Mesendoderm (in vitro differentiated cells): ENCODE data around the gene ZNF195.
"Not testable (repeated sequence)": the region's sequence is repeated elsewhere in the genome, so short reads cannot be mapped to it uniquely, and the experiment has no call there.

Source experiments
- DNase-seq: peaks from one replicate; pipeline ENCODE4 v3.0.0; 2013
- H2AK5ac ChIP-seq: 2 replicates; pipeline ENCODE4 v1.6.1; 2013; ENCODE audit warnings: low read length, inconsistent platforms
- H2BK120ac ChIP-seq: 2 replicates; pipeline ENCODE4 v1.6.1; 2013; ENCODE audit warnings: low read depth, mild to moderate bottlenecking, low read length, moderate library complexity, mixed read lengths
- H2BK15ac ChIP-seq: replicated peaks from 2 replicates; pipeline ENCODE4 v1.6.1; 2013; ENCODE audit warnings: low read depth, mild to moderate bottlenecking, moderate library complexity
- H2BK5ac ChIP-seq: 2 replicates; pipeline ENCODE4 v1.6.1; 2013; ENCODE audit warnings: low read length, inconsistent platforms
- H3K18ac ChIP-seq: 2 replicates; pipeline ENCODE4 v1.6.1; 2013; ENCODE audit warnings: mild to moderate bottlenecking, low read length, mixed read lengths
- H3K23ac ChIP-seq: one replicate; pipeline ENCODE4 v1.6.1; 2013; ENCODE audit warnings: low read length
- H3K27ac ChIP-seq: 2 replicates; pipeline ENCODE4 v1.5.1; 2013; ENCODE audit warnings: low read depth, mild to moderate bottlenecking, inconsistent platforms, low read length, moderate library complexity
- H3K27me3 ChIP-seq: 2 replicates; pipeline ENCODE4 v1.6.1; 2013; ENCODE audit warnings: low read length, control low read depth, mild to moderate bottlenecking, inconsistent platforms; ENCODE audit not compliant: insufficient read depth, poor library complexity
- H3K36me3 ChIP-seq: 2 replicates; pipeline ENCODE4 v1.6.1; 2013; ENCODE audit warnings: low read length, inconsistent platforms; ENCODE audit not compliant: control insufficient read depth, insufficient read depth
- H3K4ac ChIP-seq: one replicate; pipeline ENCODE4 v1.6.1; 2013; ENCODE audit warnings: low read depth, mild to moderate bottlenecking, low read length, moderate library complexity
- H3K4me1 ChIP-seq: 2 replicates; pipeline ENCODE4 v1.6.1; 2013; ENCODE audit warnings: low read depth, low read length, inconsistent platforms; ENCODE audit not compliant: control insufficient read depth
- H3K4me2 ChIP-seq: 2 replicates; pipeline ENCODE4 v1.6.1; 2013; ENCODE audit warnings: low read length
- H3K4me3 ChIP-seq: 2 replicates; pipeline ENCODE4 v1.5.1; 2013; ENCODE audit warnings: mild to moderate bottlenecking, low read length
- H3K56ac ChIP-seq: one replicate; pipeline ENCODE4 v1.6.1; 2013; ENCODE audit warnings: low read length
- H3K79me1 ChIP-seq: 2 replicates; pipeline ENCODE4 v1.6.1; 2013; ENCODE audit warnings: low read length, inconsistent platforms
- H3K79me2 ChIP-seq: 2 replicates; pipeline ENCODE4 v1.6.1; 2013; ENCODE audit warnings: mild to moderate bottlenecking, low read length; ENCODE audit not compliant: control insufficient read depth, insufficient read depth
- H3K9ac ChIP-seq: 2 replicates; pipeline ENCODE4 v1.6.1; 2013; ENCODE audit warnings: low read length, inconsistent platforms
- H4K5ac ChIP-seq: one replicate; pipeline ENCODE4 v1.6.1; 2013; ENCODE audit warnings: low read length
- H4K8ac ChIP-seq: one replicate; pipeline ENCODE4 v1.6.1; 2013; ENCODE audit warnings: low read depth, mild to moderate bottlenecking, control low read depth, low read length, moderate library complexity
- WGBS: extraction: QIAGEN DNeasy Blood & Tissue Kit; methylation state at CpG from one replicate; pipeline ENCODE4 v1.1.7; 2013; ENCODE audit warnings: low lambda C conversion rate, missing lambda C conversion rate; ENCODE audit not compliant: insufficient coverage; ENCODE audit errors: extremely low coverage; 5-methylcytosine and 5-hydroxymethylcytosine counted together

The ZNF195 gene

DNA sequence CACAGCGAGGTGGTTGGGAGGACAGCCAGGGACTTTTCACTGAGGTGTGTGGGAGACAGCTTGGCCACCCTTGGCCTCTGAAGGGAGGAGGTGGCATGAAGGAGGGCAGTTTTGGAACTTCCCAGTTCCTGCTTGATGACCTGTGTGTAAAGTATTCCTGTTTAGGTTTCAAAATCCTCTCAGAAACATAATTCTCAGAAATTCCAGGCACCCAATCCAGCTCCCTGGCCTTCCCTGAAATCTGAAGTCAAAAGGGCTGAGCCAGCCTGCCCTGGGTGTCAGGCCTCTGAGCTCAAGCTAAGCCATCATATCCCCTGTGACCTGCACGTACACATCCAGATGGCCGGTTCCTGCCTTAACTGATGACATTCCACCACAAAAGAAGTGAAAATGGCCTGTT, 19.6 kb upstream of the ZNF195 start:
- not testable (repeated sequence) for H3K18ac ChIP-seq, H3K79me1 ChIP-seq, H3K9ac ChIP-seq, H3K4me1 ChIP-seq, H2AK5ac ChIP-seq, DNase-seq, H2BK120ac ChIP-seq, H4K8ac ChIP-seq, H2BK5ac ChIP-seq, H2BK15ac ChIP-seq, H3K56ac ChIP-seq, H3K79me2 ChIP-seq, H3K27me3 ChIP-seq, H3K4me2 ChIP-seq, H3K23ac ChIP-seq, H3K36me3 ChIP-seq, H4K5ac ChIP-seq, H3K4me3 ChIP-seq, H3K4ac ChIP-seq
- peak overlapping the region; percentile 1 for H3K27ac ChIP-seq
- no CpG with 5 or more reads among the region's 3 CpGs for WGBS

DNA sequence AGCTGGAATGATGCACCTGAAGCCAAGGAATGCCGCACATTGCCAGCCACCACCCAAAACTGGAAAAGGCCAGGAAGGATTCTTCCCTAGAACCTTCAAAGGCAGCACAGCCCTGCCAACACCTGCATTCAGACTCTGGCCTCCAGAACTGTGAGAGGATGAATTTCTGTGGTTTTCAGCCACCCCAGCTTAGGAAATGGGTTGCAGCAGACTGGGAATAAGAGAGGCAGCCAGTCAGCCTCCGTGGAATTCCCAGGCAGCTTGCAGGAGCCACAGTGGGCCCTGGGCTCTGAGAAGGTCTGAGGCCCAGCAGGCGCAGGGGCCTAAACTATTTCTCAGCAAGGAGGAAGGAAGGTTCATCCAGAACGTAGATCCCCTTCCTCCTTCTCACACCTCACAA, 19.2 kb upstream of the ZNF195 start:
- H2BK5ac ChIP-seq, H3K4ac ChIP-seq, H3K23ac ChIP-seq, H2AK5ac ChIP-seq, H3K79me2 ChIP-seq, H3K9ac ChIP-seq, H3K4me3 ChIP-seq, H4K8ac ChIP-seq, H3K27me3 ChIP-seq, H2BK15ac ChIP-seq, H3K4me1 ChIP-seq, H3K18ac ChIP-seq, DNase-seq, H3K79me1 ChIP-seq, H2BK120ac ChIP-seq, H3K36me3 ChIP-seq, H4K5ac ChIP-seq, H3K56ac ChIP-seq, H3K4me2 ChIP-seq: not testable (repeated sequence)
- no CpG with 5 or more reads among the region's 4 CpGs for WGBS
- H3K27ac ChIP-seq: peak overlapping the region; percentile 1

DNA sequence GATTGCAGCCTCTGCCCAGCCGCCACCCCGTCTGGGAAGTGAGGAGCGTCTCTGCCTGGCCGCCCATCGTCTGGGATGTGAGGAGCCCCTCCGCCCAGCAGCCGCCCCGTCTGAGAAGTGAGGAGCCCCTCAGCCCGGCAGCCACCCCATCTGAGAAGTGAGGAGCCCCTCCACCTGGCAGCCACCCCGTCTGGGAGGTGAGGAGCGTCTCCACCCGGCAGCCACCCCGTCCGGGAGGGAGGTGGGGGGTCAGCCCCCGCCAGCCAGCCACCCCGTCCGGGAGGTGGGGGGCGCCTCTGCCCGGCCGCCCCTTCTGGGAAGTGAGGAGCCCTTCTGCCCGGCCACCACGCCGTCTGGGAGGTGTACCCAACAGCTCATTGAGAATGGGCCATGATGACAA, 18.3 kb upstream of the ZNF195 start:
- not testable (repeated sequence) for H3K4ac ChIP-seq, H3K4me2 ChIP-seq, H3K27ac ChIP-seq, H4K8ac ChIP-seq, H3K79me1 ChIP-seq, H3K23ac ChIP-seq, H3K18ac ChIP-seq, H3K4me1 ChIP-seq, H2BK15ac ChIP-seq, H4K5ac ChIP-seq, H2BK5ac ChIP-seq, H3K4me3 ChIP-seq, H3K56ac ChIP-seq, H3K79me2 ChIP-seq, H2BK120ac ChIP-seq, H3K9ac ChIP-seq, DNase-seq, H2AK5ac ChIP-seq, H3K27me3 ChIP-seq, H3K36me3 ChIP-seq
- no CpG with 5 or more reads among the region's 23 CpGs for WGBS

DNA sequence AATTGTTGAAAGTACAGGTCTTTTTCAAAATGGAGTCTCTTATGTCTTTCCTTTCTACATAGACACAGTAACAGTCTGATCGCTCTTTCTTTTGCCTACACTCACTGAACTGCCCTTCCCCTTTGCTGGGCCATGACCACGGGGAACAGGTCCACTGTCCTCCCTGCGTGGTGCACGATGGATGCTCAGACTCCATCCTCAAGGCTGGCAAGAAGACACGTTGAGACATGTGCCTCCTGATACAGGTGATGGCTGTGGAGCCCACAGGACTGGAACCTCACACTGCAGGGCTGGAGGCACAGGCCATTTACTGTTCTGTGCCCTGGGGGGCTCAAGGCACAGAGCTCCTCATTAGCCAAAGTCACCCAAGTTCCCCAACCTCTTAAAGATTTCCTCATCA, 16.5 kb upstream of the ZNF195 start:
- not testable (repeated sequence) for H3K4me1 ChIP-seq, H2BK15ac ChIP-seq, H3K9ac ChIP-seq, H3K18ac ChIP-seq, H3K27me3 ChIP-seq, H3K4me3 ChIP-seq, H3K23ac ChIP-seq, H4K5ac ChIP-seq, H3K4ac ChIP-seq, H4K8ac ChIP-seq, H2AK5ac ChIP-seq, H2BK120ac ChIP-seq, H3K4me2 ChIP-seq, H3K79me1 ChIP-seq, H3K56ac ChIP-seq, H3K79me2 ChIP-seq, DNase-seq, H2BK5ac ChIP-seq, H3K36me3 ChIP-seq, H3K27ac ChIP-seq
- no CpG with 5 or more reads among the region's 5 CpGs for WGBS

DNA sequence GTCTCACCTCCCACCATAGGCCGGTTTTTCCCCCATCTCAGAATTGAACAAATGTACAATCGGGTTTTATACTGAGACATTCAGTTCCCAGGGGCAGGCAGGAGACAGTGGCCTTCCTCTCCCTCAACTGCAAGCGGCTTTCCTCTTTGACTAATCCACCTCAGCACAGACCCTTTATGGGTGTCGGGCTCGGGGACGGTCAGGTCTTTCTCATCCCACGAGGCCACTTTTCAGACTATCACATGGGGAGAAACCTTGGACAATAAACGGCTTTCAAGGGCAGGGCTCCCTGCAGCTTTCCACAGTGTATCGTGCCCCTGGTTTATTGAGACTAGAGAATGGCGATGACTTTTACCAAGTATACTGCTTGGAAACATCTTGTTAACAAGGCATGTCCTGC, 16.0 kb upstream of the ZNF195 start:
- not testable (repeated sequence) for H3K23ac ChIP-seq, H3K4me1 ChIP-seq, H2AK5ac ChIP-seq, DNase-seq, H3K4me2 ChIP-seq, H2BK5ac ChIP-seq, H3K4ac ChIP-seq, H3K79me1 ChIP-seq, H3K27ac ChIP-seq, H2BK15ac ChIP-seq, H3K9ac ChIP-seq, H3K56ac ChIP-seq, H3K18ac ChIP-seq, H4K8ac ChIP-seq, H3K27me3 ChIP-seq, H2BK120ac ChIP-seq, H3K4me3 ChIP-seq, H3K36me3 ChIP-seq, H4K5ac ChIP-seq, H3K79me2 ChIP-seq
- no CpG with 5 or more reads among the region's 10 CpGs for WGBS

DNA sequence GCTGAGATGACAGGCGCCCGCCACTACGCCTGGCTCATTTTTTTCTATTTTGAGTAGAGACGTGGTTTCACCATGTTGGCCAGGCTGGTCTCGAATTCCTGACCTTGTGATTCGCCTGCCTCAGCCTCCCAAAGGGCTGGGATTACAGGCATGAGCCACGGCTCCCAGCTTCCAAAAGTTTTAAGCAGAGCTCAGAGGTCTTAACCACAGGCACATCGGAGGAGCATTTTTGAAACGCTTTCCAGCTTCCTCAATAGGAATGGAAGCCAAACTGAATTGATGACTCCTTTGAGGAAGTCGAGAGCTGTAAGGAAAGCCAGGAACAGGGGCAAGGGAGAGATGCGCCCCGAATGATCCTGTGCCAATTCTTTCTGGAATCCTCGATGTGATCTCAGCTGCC, 14.5 kb upstream of the ZNF195 start:
- H3K27ac ChIP-seq, H2BK5ac ChIP-seq: not testable (repeated sequence)
- WGBS: no CpG with 5 or more reads among the region's 13 CpGs

More for the DNA sequence above, 14.5 kb upstream of the ZNF195 start:
- H3K4me1 ChIP-seq, H2BK15ac ChIP-seq, H3K36me3 ChIP-seq, H3K4me3 ChIP-seq, H4K5ac ChIP-seq, H3K18ac ChIP-seq, H3K23ac ChIP-seq, H4K8ac ChIP-seq, H3K27me3 ChIP-seq, H2BK120ac ChIP-seq, DNase-seq, H3K4me2 ChIP-seq, H2AK5ac ChIP-seq, H3K79me1 ChIP-seq, H3K4ac ChIP-seq, H3K79me2 ChIP-seq, H3K9ac ChIP-seq, H3K56ac ChIP-seq: not testable (repeated sequence)
